HG03039 (cell line): ENCODE measurements around the gene GNAI3.

Experiments used
- ATAC-seq: cut with Tn5 transposase; IDR thresholded peaks from one replicate; pipeline ENCODE4 v1.9.1; 2021; ENCODE audit warnings: mild to moderate bottlenecking, moderate library complexity; ENCODE audit not compliant: unreplicated experiment

Gene GNAI3

GRCh38 chr1:109634771-109635750 is 86.6 kb downstream of the GNAI3 start:
- ATAC-seq, result no peak

- ATAC-seq, result no peak
Observed at GRCh38 chr1:109635862-109636200, 87.4 kb downstream of the GNAI3 start.

GRCh38 chr1:109636201-109636952 is 88.0 kb downstream of the GNAI3 start:
- ATAC-seq, result no peak

DNA sequence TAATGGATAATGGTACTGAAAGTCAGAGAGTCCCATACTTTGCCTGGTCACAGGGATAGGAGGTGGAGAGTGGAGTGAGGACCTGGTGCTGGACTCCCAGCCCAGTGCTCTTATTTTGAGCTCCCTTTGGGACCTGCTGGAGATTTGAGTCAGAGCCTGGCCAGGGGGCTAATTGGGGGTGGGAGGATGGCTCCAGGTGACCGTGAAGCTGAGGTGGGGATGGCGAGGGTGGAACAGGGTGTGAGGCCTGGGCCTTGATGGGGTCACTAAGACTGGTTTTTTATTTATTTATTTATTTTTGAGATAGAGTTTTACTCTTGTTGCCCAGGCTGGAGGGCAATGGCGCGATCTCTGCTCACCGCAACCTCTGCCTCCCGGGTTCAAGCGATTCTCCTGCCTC is 89.0 kb downstream of the GNAI3 start:
- no peak for ATAC-seq

DNA sequence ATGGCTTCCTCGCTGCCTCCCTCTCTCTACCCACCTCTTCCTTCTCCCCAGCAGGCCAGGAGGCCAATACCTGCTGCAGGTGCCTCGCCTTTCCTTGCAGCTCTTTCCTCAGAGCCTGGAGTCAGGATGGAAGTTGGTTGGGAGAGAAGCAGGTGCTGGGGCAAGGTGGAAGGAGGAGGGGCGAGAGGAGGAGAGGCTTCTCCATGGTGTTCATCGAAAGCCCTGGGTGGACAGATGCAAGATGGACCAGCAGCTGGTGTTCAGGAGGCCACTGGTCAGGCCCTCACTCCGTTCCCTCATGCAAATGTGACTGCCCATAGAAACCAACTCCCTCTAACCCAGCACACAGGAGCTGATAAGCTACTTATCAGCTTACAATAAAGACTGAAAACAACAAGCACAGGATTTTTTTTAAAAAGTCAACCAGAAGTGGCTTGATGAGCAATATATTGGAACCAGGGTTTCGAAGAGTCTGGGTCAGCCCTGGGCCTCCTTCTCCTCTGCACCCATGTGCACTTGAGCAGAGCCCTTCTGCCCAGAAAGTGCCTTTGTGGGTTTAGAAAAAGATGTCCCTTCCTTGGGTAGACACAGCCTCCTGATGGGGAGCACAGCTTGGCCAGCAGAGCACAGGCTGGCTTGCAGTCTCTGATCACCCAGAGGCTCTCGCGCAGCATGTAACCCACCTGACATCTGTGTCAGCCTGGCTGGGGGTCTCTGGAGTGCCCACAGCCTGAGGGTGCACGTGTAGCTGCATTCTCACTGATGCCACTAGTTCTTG is 90.8 kb downstream of the GNAI3 start:
- ATAC-seq, result no peak

GRCh38 chr1:109639841-109640184 is 91.4 kb downstream of the GNAI3 start:
- no peak for ATAC-seq

GRCh38 chr1:109640285-109640865 is 92.0 kb downstream of the GNAI3 start:
- ATAC-seq, result no peak

DNA sequence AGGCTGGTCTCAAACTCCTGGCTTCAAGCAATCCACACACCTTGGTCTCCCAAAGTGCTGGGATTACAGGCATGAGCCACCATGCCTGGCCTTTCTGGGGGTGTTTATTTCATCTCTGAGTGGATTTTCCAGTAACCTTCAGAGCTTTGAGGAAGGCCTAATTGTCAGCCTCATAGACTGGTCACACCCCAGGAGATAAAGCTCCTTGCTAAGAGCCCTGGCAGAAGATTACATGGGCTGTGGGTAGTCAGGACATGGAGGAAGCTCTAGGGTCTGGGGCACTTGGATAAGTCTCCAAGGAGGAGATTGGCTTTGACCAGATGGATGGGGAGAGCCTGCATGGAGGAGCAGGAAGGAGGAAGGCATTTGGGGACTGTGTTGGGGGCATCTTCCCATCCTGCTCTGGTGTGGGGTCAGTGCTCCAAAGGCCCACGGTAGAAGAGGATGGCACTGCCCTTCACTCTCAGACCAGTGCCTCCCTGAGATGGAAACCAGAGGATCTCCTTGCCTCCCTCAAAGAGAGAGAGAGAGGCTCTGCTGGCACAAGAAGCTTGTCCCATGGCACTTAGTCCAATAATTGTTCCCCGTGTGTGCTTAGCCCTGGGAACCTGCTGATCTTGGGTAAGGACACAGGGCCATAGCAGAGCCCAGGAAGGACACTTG is 92.8 kb downstream of the GNAI3 start:
- no peak for ATAC-seq

- ATAC-seq, result no peak
Observed at GRCh38 chr1:109641861-109642260, 93.4 kb downstream of the GNAI3 start.

DNA sequence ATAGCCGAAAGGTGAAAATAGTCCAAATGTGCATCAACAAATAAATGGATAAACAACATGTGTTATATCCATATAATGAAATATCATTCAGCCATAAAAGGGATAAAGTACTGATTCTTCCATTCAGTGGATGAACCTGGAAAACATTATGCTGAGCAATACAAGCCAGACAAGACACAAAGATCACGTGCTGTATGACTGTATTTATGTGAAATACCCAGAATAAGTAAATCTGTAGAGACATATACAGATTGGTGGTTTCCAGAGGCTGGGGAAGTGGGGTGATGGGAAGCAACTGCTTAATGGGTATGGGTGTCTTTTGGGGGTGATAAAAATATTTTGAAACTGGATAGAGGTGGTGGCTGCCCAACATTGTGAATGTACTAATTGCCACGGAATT is 94.2 kb downstream of the GNAI3 start:
- no peak for ATAC-seq

GRCh38 chr1:109643385-109644230 is 95.2 kb downstream of the GNAI3 start:
- ATAC-seq, result peak; percentile 83

DNA sequence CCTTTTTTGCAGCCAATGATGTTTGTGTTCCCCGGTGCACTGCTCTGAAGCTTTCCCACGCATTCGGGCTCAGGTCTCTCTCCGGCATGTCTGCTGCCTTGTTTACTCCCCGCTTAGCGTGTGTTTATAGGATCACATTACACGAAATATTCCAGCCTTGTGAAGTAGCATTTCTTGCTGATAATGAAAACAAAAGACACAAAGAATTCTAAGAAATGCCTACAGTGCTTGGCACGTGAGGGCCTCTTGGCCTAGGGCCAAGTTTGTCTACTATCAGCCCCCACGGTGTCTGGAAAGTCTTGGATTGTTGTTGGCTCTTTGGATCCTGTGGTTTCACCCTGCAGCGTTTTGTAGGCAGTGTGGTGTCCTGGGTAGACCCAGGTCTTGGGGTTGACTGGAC is 96.3 kb downstream of the GNAI3 start:
- no peak for ATAC-seq

DNA sequence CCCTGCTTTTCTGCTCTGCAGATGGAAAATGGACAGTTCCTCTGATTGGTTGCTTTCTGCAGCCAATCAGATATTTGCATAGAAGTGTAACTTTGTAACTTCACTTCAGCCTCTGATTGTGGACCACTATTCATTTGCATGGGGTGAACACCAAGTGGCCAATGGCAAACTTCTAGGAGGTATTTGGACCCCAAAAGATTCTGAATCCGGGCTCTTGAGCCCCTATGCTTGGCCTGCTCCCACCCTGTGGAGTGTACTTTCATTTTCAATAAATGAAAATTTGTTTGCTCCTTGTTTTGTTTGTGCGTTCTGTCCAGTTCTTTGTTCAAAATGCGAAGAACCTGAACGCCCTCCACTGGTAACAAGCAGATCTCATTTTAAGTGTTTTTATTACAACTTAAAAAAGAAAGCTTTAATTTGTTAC is 101.1 kb downstream of the GNAI3 start:
- no peak for ATAC-seq

GRCh38 chr1:109650609-109651008 is 102.2 kb downstream of the GNAI3 start:
- ATAC-seq, result no peak

DNA sequence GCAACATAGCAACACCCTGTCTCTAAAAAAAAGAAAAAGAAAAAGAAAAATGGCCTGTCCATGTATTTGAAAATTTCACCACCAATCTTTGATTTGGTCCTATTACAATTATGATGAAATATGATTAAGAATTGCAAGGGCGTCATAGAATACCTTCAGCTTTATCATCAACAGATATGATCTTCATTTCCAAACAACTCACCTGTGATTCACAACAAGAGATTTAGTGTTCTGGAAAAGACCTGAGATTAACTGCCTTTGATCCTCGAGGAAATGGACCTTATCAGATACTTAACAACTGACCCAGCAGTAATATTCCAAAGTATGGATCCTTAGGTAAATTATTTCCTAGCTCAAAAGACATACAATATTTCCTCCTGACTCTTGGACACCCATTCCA is 104.0 kb downstream of the GNAI3 start:
- no peak for ATAC-seq

- ATAC-seq, result no peak
Observed at GRCh38 chr1:109653306-109653705, 104.9 kb downstream of the GNAI3 start.

GRCh38 chr1:109654519-109654918 is 106.1 kb downstream of the GNAI3 start:
- no peak for ATAC-seq

GRCh38 chr1:109655615-109656519 is 107.5 kb downstream of the GNAI3 start, which contains the start of gene GSTM4:
GSTM4 (plus strand) TSS chr1:109656099; CDS start chr1:109656390, 291 bp downstream.
- ATAC-seq, result peak; percentile 89
